Breast epithelium (tissue), 4 donors: ENCODE data around the gene SIK3. TPM values are rescaled to one million over a fixed set of nuclear protein-coding genes. Genes with fewer than 3 reads are reported as not detected.

Experiments
- DNase-seq, 2 donors: peaks; one replicate each; pipeline ENCODE4 v3.0.0-alpha.2; 2019; ENCODE audit warnings: low spot score in 2 of 2
- H3K27ac ChIP-seq, 2 donors: fragments of 200-600 bp; sonication (generic) in 1 of 2; one replicate each; pipeline ENCODE4 v1.5.1; 2016 to 2019; ENCODE audit warnings: mild to moderate bottlenecking in 1 of 2
- H3K27me3 ChIP-seq, 2 donors: fragments of 200-600 bp; sonication (generic) in 1 of 2; one replicate each; pipeline versions ENCODE4 v1.5.1 to v1.6.0; 2017 to 2019; ENCODE audit warnings: control low read depth in 1 of 2, mild to moderate bottlenecking in 1 of 2
- H3K36me3 ChIP-seq: fragments of 200-600 bp; one replicate; pipeline ENCODE4 v1.5.1; 2019
- H3K4me1 ChIP-seq, 2 donors: fragments of 200-600 bp; sonication (generic); one replicate each; pipeline ENCODE4 v1.5.1; 2016 to 2019; ENCODE audit warnings: control low read depth in 1 of 2
- H3K4me3 ChIP-seq, 3 donors: fragments of 200-600 bp; sonication (generic); 1 replicate in 2 of 3; 2 replicates in 1 of 3; pipeline ENCODE4 v1.5.1; 2016 to 2019; ENCODE audit warnings: mild to moderate bottlenecking in 3 of 3, moderate library complexity in 2 of 3
- H3K9me3 ChIP-seq, 2 donors: fragments of 200-600 bp; sonication (generic) in 1 of 2; one replicate each; pipeline ENCODE4 v1.5.1; 2016 to 2019; ENCODE audit warnings: control low read depth in 1 of 2
- CTCF ChIP-seq, 3 donors: fragments of 450-650 bp; IDR thresholded peaks; one replicate each; pipeline ENCODE4 v1.5.1; 2016 to 2017; ENCODE audit warnings: antibody characterized with exemption in 3 of 3, mild to moderate bottlenecking in 3 of 3, moderate library complexity in 3 of 3
- POLR2A ChIP-seq: fragments of 450-650 bp; IDR thresholded peaks from one replicate; pipeline ENCODE4 v1.6.1; 2016; ENCODE audit warnings: antibody characterized with exemption, mild to moderate bottlenecking, moderate library complexity
- POLR2AphosphoS5 ChIP-seq, 3 donors: sonication (generic); formaldehyde crosslinking; IDR thresholded peaks; one replicate each; pipeline ENCODE4 v1.6.1; 2017; ENCODE audit warnings: antibody characterized with exemption in 3 of 3
- intact Hi-C: fragments of 100-400 bp; cut with DNase I; formaldehyde crosslinking; loops from one replicate; pipeline ENCODE4 v1.15.1; 2023; ENCODE audit warnings: low total_unique reads
- total RNA-seq, 3 donors: library from RNA; depleted of rRNA; stranded (reverse); fragments of >200 nt; gene quantifications; one replicate each; pipeline ENCODE4 v1.1.0, GENCODE V29; 2016

The SIK3 gene
- total RNA-seq, 3 donors from 2014 or later: 26.9 to 110 (median 57.0) TPM

GRCh38 chr11:117005758-117006157 is 92.5 kb downstream of the SIK3 start:
- Histone ChIP-seq H3K9me3 (no peaks in the 10 kb centered on the region), H3K27ac (no peak overlapping the region), H3K4me3 (no peak overlapping the region), H3K27me3 (no peaks in the 10 kb centered on the region), H3K4me1 (peaks cover 0 to 7% of the 10 kb centered on the region in 2 donors), H3K36me3 (no peaks in the 10 kb centered on the region)
- DNase-seq: no peak
- intact Hi-C loops: no loop called here
- no peak for TF ChIP-seq CTCF (IDR thresholded peaks at IDR 0.05)
- TF ChIP-seq POLR2AphosphoS5 (IDR thresholded peaks at IDR 0.05): no peak
- TF ChIP-seq POLR2A: no peak

GRCh38 chr11:117002639-117003299 is 95.5 kb downstream of the SIK3 start:
- peak in 1 of 2 donors; percentile 56 for DNase-seq
- Histone ChIP-seq H3K9me3 (no peaks in the 10 kb centered on the region), H3K27ac (peak overlapping the region; percentile 22 to 60), H3K27me3 (no peaks in the 10 kb centered on the region), H3K4me1 (peaks cover 0 to 7% of the 10 kb centered on the region in 2 donors), H3K36me3 (no peaks in the 10 kb centered on the region), H3K4me3 (no peak overlapping the region)
- intact Hi-C loops: no loop called here
- TF ChIP-seq POLR2AphosphoS5 (IDR thresholded peaks at IDR 0.05): peak in 1 of 3 donors; percentile 32
- no peak for TF ChIP-seq POLR2A

GRCh38 chr11:117000014-117000737 is 98.1 kb downstream of the SIK3 start:
- peak overlapping the region; percentile 40 to 60 for H3K27ac ChIP-seq
- no peaks in the 10 kb centered on the region for H3K9me3 ChIP-seq
- intact Hi-C loops: no loop called here
- no peaks in the 10 kb centered on the region for H3K27me3 ChIP-seq
- DNase-seq: no peak
- no peak for TF ChIP-seq POLR2AphosphoS5 (IDR thresholded peaks at IDR 0.05)
- TF ChIP-seq CTCF (IDR thresholded peaks at IDR 0.05): no peak
- no peak for TF ChIP-seq POLR2A
- no peaks in the 10 kb centered on the region for H3K36me3 ChIP-seq
- H3K4me1 ChIP-seq: peaks cover 0 to 7% of the 10 kb centered on the region in 2 donors
- no peak overlapping the region for H3K4me3 ChIP-seq

GRCh38 chr11:116997071-116997470 is 101.2 kb downstream of the SIK3 start:
- intact Hi-C loops: no loop called here
- H3K27me3 ChIP-seq: no peaks in the 10 kb centered on the region
- H3K4me1 ChIP-seq: no peaks in the 10 kb centered on the region
- no peak overlapping the region for H3K4me3 ChIP-seq
- no peak for TF ChIP-seq POLR2AphosphoS5 (IDR thresholded peaks at IDR 0.05)
- no peak for DNase-seq
- no peaks in the 10 kb centered on the region for H3K9me3 ChIP-seq
- H3K27ac ChIP-seq: no peak overlapping the region
- no peaks in the 10 kb centered on the region for H3K36me3 ChIP-seq

GRCh38 chr11:116994195-116994594 is 104.0 kb downstream of the SIK3 start:
- DNase-seq: no peak
- intact Hi-C loops: no loop called here
- Histone ChIP-seq H3K4me1 (peaks cover 0 to 13% of the 10 kb centered on the region in 2 donors), H3K4me3 (no peak overlapping the region), H3K27ac (no peak overlapping the region), H3K27me3 (no peaks in the 10 kb centered on the region), H3K9me3 (no peaks in the 10 kb centered on the region), H3K36me3 (no peaks in the 10 kb centered on the region)
- TF ChIP-seq POLR2A (no peak), POLR2AphosphoS5 (IDR thresholded peaks at IDR 0.05) (no peak), CTCF (IDR thresholded peaks at IDR 0.05) (no peak)

- TF ChIP-seq CTCF (IDR thresholded peaks at IDR 0.05): no peak
- TF ChIP-seq POLR2A: no peak
- no peak for TF ChIP-seq POLR2AphosphoS5 (IDR thresholded peaks at IDR 0.05)
- no peaks in the 10 kb centered on the region for H3K9me3 ChIP-seq
- no peaks in the 10 kb centered on the region for H3K27me3 ChIP-seq
- DNase-seq: no peak
- H3K4me3 ChIP-seq: no peak overlapping the region
- intact Hi-C loops: no loop called here
- peaks cover 0 to 13% of the 10 kb centered on the region in 2 donors for H3K4me1 ChIP-seq
- H3K36me3 ChIP-seq: no peaks in the 10 kb centered on the region
- no peak overlapping the region for H3K27ac ChIP-seq
Measured at GRCh38 chr11:116993599-116993998, 104.6 kb downstream of the SIK3 start.
